WTC11 (cell line): ENCODE data around the gene PTPRG. TPM values are rescaled to one million over a fixed set of nuclear protein-coding genes. Genes with fewer than 3 reads are reported as not detected.

ENCODE experiments used
- ATAC-seq: fragments of 200-7000 bp; cut with Tn5 transposase; 2 replicates; pipeline ENCODE4 v1.10.0; 2021; ENCODE audit warnings: mild to moderate bottlenecking, moderate library complexity
- CTCF ChIA-PET: fragments of 300-600 bp; sonication (Branson Sonifier 250); formaldehyde crosslinking; loops from one replicate; lab custom pipeline; 2021; ENCODE audit warnings: antibody characterized with exemption; lab: Charles Lee
- POLR2A ChIA-PET: fragments of 350-600 bp; sonication (Branson Sonifier 250); formaldehyde crosslinking; loops from one replicate; lab custom pipeline; 2021; ENCODE audit warnings: antibody characterized with exemption; lab: Charles Lee
- DNase-seq: peaks from one replicate; pipeline ENCODE4 v3.0.0; 2021; ENCODE audit warnings: low spot score
- H3K27ac Mint-ChIP-seq: 2 replicates; pipeline ENCODE4 v1.8.0; 2021; ENCODE audit warnings: mixed read lengths
- H3K27me3 Mint-ChIP-seq: 2 replicates; pipeline ENCODE4 v1.8.0; 2021; ENCODE audit warnings: low read depth, mild to moderate bottlenecking, moderate library complexity, mixed read lengths
- H3K36me3 Mint-ChIP-seq: 2 replicates; pipeline ENCODE4 v1.8.0; 2021; ENCODE audit warnings: mixed read lengths
- H3K4me1 Mint-ChIP-seq: 2 replicates; pipeline ENCODE4 v1.8.0; 2022; ENCODE audit warnings: mixed read lengths
- H3K4me3 Mint-ChIP-seq: 2 replicates; pipeline ENCODE4 v1.8.0; 2021; ENCODE audit warnings: mild to moderate bottlenecking, moderate library complexity, mixed read lengths
- H3K9me3 Mint-ChIP-seq: 2 replicates; pipeline ENCODE4 v1.8.0; 2021; ENCODE audit warnings: mixed read lengths
- CBFB ChIP-seq: sonication (generic); formaldehyde crosslinking; IDR thresholded peaks from 2 replicates; pipeline ENCODE4 v1.8.1; 2022; ENCODE audit warnings: mild to moderate bottlenecking, low read depth, missing genetic modification reagents
- CREB1 ChIP-seq: sonication (generic); formaldehyde crosslinking; IDR thresholded peaks from 2 replicates; pipeline ENCODE4 v1.8.0; 2023; ENCODE audit warnings: mild to moderate bottlenecking, missing genetic modification reagents
- CREM ChIP-seq: sonication (generic); formaldehyde crosslinking; IDR thresholded peaks from 2 replicates; pipeline ENCODE4 v1.8.1; 2022; ENCODE audit warnings: mild to moderate bottlenecking, missing genetic modification reagents, moderate library complexity
- EMX1 ChIP-seq: fragments of 250-450 bp; sonication (Bioruptor Pico); IDR thresholded peaks from 2 replicates; pipeline ENCODE4 v1.8.0; 2021; ENCODE audit warnings: mild to moderate bottlenecking
- JUN ChIP-seq: sonication (generic); formaldehyde crosslinking; IDR thresholded peaks from 2 replicates; pipeline ENCODE4 v1.8.0; 2023; ENCODE audit warnings: mild to moderate bottlenecking, missing genetic modification reagents
- OVOL2 ChIP-seq: fragments of 250-450 bp; sonication (Bioruptor Pico); IDR thresholded peaks from 2 replicates; pipeline ENCODE4 v1.9.0; 2021; ENCODE audit warnings: mild to moderate bottlenecking, borderline replicate concordance
- RORB ChIP-seq: fragments of 250-450 bp; sonication (Bioruptor Pico); IDR thresholded peaks from 2 replicates; pipeline ENCODE4 v1.9.0; 2021; ENCODE audit warnings: mild to moderate bottlenecking
- SMAD4 ChIP-seq: sonication (generic); formaldehyde crosslinking; IDR thresholded peaks from 2 replicates; pipeline ENCODE4 v1.8.0; 2022; ENCODE audit warnings: mild to moderate bottlenecking, missing genetic modification reagents
- TCF7 ChIP-seq: sonication (generic); formaldehyde crosslinking; IDR thresholded peaks from 2 replicates; pipeline ENCODE4 v1.8.0; 2022; ENCODE audit warnings: mild to moderate bottlenecking, low read depth, missing genetic modification reagents, moderate library complexity
- ZNF232 ChIP-seq: sonication (generic); formaldehyde crosslinking; IDR thresholded peaks from 2 replicates; pipeline ENCODE4 v1.8.0; 2022; ENCODE audit warnings: mild to moderate bottlenecking, missing genetic modification reagents
- ZNF396 ChIP-seq: fragments of 250-450 bp; sonication (Bioruptor Pico); IDR thresholded peaks from 2 replicates; pipeline ENCODE4 v1.8.0; 2021; ENCODE audit warnings: mild to moderate bottlenecking, moderate library complexity, borderline replicate concordance
- ZNF416 ChIP-seq: fragments of 250-450 bp; sonication (Bioruptor Pico); IDR thresholded peaks from 2 replicates; pipeline ENCODE4 v1.9.0; 2021; ENCODE audit warnings: mild to moderate bottlenecking, inconsistent platforms
- total RNA-seq: library from RNA; stranded (reverse); gene quantifications from 3 replicates; pipeline ENCODE4 v1.2.3, GENCODE V29; 2021
- TF ChIP-seq, protein P1 (sequence below): fragments of 250-450 bp; sonication (Bioruptor Pico); IDR thresholded peaks from 2 replicates; pipeline ENCODE4 v1.9.0; 2021; ENCODE audit warnings: moderate library complexity, mild to moderate bottlenecking, inconsistent platforms, borderline replicate concordance
- TF ChIP-seq, protein P2 (sequence below): sonication (generic); formaldehyde crosslinking; IDR thresholded peaks from 2 replicates; pipeline ENCODE4 v1.8.1; 2022; ENCODE audit warnings: low read depth, missing genetic modification reagents, borderline replicate concordance
- TF ChIP-seq, protein P3 (sequence below): sonication (generic); formaldehyde crosslinking; IDR thresholded peaks from 2 replicates; pipeline ENCODE4 v1.8.0; 2022; ENCODE audit warnings: mild to moderate bottlenecking, missing genetic modification reagents
- TF ChIP-seq, protein P4 (sequence below): sonication (generic); formaldehyde crosslinking; IDR thresholded peaks from 2 replicates; pipeline ENCODE4 v1.8.1; 2022; ENCODE audit warnings: low read depth, mild to moderate bottlenecking, moderate library complexity, missing genetic modification reagents, borderline replicate concordance
- TF ChIP-seq, protein P5 (sequence below): fragments of 250-450 bp; sonication (Bioruptor Pico); IDR thresholded peaks from 2 replicates; pipeline ENCODE4 v1.9.0; 2021; ENCODE audit warnings: mild to moderate bottlenecking
- TF ChIP-seq, protein P6 (sequence below): sonication (generic); formaldehyde crosslinking; IDR thresholded peaks from 2 replicates; pipeline ENCODE4 v1.8.0; 2023; ENCODE audit warnings: missing genetic modification reagents, mild to moderate bottlenecking, borderline replicate concordance
- TF ChIP-seq, protein P7 (sequence below): sonication (generic); formaldehyde crosslinking; conservative IDR thresholded peaks from 2 replicates; pipeline ENCODE4 v1.8.1; 2022; ENCODE audit warnings: mild to moderate bottlenecking, missing genetic modification reagents
- TF ChIP-seq, protein P8 (sequence below): sonication (generic); formaldehyde crosslinking; IDR thresholded peaks from 2 replicates; pipeline ENCODE4 v1.8.0; 2022; ENCODE audit warnings: mild to moderate bottlenecking, missing genetic modification reagents

Gene PTPRG
- total RNA-seq, 1 experiment from 2014 or later, result 106 TPM

DNA sequence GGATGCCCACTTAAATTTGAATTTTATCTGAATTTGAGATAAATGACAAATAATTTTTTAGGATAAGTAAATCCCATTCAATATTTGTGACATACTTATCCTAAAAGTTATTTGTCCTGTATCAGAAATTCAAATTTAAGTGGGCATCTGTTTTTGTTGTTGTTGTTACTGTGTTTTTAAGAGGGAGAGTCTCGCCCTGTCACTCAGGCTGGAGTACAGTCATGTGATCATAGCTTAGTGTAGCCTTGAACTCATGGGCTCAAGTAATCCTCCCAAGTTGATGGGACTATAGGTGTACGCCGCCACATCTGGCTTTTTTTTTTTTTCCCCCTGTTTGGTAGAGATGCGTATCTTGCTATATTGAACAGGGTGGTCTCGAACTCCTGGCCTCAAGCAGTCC is 283.0 kb downstream of the PTPRG start:
- H3K27me3 Mint-ChIP-seq, result no peaks in the 10 kb centered on the region
- H3K9me3 Mint-ChIP-seq, result no peaks in the 10 kb centered on the region
- no peak overlapping the region for H3K4me3 Mint-ChIP-seq
- TF ChIP-seq, protein P1, sequence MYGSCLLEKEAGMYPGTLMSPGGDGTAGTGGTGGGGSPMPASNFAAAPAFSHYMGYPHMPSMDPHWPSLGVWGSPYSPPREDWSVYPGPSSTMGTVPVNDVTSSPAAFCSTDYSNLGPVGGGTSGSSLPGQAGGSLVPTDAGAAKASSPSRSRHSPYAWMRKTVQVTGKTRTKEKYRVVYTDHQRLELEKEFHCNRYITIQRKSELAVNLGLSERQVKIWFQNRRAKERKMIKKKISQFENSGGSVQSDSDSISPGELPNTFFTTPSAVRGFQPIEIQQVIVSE (CRISPR knock-in tag), result no peak
- no peak for TF ChIP-seq CREM
- TF ChIP-seq, protein P2, sequence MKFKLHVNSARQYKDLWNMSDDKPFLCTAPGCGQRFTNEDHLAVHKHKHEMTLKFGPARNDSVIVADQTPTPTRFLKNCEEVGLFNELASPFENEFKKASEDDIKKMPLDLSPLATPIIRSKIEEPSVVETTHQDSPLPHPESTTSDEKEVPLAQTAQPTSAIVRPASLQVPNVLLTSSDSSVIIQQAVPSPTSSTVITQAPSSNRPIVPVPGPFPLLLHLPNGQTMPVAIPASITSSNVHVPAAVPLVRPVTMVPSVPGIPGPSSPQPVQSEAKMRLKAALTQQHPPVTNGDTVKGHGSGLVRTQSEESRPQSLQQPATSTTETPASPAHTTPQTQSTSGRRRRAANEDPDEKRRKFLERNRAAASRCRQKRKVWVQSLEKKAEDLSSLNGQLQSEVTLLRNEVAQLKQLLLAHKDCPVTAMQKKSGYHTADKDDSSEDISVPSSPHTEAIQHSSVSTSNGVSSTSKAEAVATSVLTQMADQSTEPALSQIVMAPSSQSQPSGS (CRISPR knock-in tag), result no peak
- TF ChIP-seq, protein P3, sequence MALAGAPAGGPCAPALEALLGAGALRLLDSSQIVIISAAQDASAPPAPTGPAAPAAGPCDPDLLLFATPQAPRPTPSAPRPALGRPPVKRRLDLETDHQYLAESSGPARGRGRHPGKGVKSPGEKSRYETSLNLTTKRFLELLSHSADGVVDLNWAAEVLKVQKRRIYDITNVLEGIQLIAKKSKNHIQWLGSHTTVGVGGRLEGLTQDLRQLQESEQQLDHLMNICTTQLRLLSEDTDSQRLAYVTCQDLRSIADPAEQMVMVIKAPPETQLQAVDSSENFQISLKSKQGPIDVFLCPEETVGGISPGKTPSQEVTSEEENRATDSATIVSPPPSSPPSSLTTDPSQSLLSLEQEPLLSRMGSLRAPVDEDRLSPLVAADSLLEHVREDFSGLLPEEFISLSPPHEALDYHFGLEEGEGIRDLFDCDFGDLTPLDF (CRISPR knock-in tag), result no peak
- TF ChIP-seq SMAD4 (CRISPR knock-in tag), result no peak
- TF ChIP-seq RORB (CRISPR knock-in tag), result no peak
- no peak for ATAC-seq
- H3K27ac Mint-ChIP-seq, result peak overlapping the region; percentile 51
- H3K36me3 Mint-ChIP-seq, result peaks cover 3% of the 10 kb centered on the region; the same call in 1 of the 2 replicates
- POLR2A ChIA-PET, result no interaction called here
- CTCF ChIA-PET, result no interaction called here
- DNase-seq, result no peak
- peaks cover 71% of the 10 kb centered on the region for H3K4me1 Mint-ChIP-seq

DNA sequence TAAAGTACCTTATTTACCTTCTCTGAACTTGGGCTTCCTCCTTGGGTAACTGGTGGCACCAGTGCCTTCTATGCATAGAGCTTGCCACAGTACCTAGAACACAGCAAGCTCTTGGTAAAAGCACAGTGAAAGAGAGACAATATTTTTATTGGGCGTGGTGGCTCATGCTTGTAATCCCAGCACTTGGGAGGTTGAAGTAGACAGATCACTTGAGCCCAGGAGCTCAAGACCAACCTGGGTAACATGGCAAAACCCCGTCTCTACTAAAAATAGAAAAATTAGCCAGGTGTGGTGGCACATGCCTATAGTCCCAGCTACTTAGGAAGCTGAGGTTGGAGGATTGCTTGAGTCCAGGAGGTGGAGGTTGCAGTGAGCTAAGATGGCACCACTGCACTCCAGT is 285.1 kb downstream of the PTPRG start:
- Mint-ChIP-seq H3K27ac (peak overlapping the region; percentile 82; the same call in 1 of the 2 replicates), H3K27me3 (no peaks in the 10 kb centered on the region), H3K4me1 (peaks cover 69% of the 10 kb centered on the region), H3K36me3 (peaks cover under 1% of the 10 kb centered on the region; the same call in 1 of the 2 replicates), H3K4me3 (no peak overlapping the region), H3K9me3 (no peaks in the 10 kb centered on the region)
- no peak for ATAC-seq
- ChIA-PET CTCF (interaction anchor here (0.6 to 0.9 kb wide), 2 partner anchors 24 to 90 kb away, joined by 3 to 4 read pairs; no protein-coding TSS in a partner anchor), POLR2A (interaction anchor here (1.0 kb wide), 1 partner anchor 29 kb away, joined by 3 read pairs; no protein-coding TSS in a partner anchor)
- no peak for DNase-seq
- TF ChIP-seq TCF7 (CRISPR knock-in tag) (no peak), JUN (CRISPR knock-in tag) (no peak), RORB (CRISPR knock-in tag) (no peak), ZNF416 (CRISPR knock-in tag) (no peak), CBFB (no peak), OVOL2 (CRISPR knock-in tag) (no peak), CREB1 (CRISPR knock-in tag) (no peak), ZNF396 (no peak), ZNF232 (no peak), EMX1 (CRISPR knock-in tag) (no peak)
- TF ChIP-seq, protein P4, sequence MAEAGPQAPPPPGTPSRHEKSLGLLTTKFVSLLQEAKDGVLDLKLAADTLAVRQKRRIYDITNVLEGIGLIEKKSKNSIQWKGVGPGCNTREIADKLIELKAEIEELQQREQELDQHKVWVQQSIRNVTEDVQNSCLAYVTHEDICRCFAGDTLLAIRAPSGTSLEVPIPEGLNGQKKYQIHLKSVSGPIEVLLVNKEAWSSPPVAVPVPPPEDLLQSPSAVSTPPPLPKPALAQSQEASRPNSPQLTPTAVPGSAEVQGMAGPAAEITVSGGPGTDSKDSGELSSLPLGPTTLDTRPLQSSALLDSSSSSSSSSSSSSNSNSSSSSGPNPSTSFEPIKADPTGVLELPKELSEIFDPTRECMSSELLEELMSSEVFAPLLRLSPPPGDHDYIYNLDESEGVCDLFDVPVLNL, result no peak
- TF ChIP-seq, protein P5, sequence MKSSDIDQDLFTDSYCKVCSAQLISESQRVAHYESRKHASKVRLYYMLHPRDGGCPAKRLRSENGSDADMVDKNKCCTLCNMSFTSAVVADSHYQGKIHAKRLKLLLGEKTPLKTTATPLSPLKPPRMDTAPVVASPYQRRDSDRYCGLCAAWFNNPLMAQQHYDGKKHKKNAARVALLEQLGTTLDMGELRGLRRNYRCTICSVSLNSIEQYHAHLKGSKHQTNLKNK (CRISPR knock-in tag), result no peak
- TF ChIP-seq, protein P2 (CRISPR knock-in tag), result no peak
- TF ChIP-seq, protein P6, sequence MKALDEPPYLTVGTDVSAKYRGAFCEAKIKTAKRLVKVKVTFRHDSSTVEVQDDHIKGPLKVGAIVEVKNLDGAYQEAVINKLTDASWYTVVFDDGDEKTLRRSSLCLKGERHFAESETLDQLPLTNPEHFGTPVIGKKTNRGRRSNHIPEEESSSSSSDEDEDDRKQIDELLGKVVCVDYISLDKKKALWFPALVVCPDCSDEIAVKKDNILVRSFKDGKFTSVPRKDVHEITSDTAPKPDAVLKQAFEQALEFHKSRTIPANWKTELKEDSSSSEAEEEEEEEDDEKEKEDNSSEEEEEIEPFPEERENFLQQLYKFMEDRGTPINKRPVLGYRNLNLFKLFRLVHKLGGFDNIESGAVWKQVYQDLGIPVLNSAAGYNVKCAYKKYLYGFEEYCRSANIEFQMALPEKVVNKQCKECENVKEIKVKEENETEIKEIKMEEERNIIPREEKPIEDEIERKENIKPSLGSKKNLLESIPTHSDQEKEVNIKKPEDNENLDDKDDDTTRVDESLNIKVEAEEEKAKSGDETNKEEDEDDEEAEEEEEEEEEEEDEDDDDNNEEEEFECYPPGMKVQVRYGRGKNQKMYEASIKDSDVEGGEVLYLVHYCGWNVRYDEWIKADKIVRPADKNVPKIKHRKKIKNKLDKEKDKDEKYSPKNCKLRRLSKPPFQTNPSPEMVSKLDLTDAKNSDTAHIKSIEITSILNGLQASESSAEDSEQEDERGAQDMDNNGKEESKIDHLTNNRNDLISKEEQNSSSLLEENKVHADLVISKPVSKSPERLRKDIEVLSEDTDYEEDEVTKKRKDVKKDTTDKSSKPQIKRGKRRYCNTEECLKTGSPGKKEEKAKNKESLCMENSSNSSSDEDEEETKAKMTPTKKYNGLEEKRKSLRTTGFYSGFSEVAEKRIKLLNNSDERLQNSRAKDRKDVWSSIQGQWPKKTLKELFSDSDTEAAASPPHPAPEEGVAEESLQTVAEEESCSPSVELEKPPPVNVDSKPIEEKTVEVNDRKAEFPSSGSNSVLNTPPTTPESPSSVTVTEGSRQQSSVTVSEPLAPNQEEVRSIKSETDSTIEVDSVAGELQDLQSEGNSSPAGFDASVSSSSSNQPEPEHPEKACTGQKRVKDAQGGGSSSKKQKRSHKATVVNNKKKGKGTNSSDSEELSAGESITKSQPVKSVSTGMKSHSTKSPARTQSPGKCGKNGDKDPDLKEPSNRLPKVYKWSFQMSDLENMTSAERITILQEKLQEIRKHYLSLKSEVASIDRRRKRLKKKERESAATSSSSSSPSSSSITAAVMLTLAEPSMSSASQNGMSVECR (CRISPR knock-in tag), result no peak
- TF ChIP-seq, protein P7, sequence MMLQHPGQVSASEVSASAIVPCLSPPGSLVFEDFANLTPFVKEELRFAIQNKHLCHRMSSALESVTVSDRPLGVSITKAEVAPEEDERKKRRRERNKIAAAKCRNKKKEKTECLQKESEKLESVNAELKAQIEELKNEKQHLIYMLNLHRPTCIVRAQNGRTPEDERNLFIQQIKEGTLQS (CRISPR knock-in tag), result no peak
- TF ChIP-seq, protein P8, sequence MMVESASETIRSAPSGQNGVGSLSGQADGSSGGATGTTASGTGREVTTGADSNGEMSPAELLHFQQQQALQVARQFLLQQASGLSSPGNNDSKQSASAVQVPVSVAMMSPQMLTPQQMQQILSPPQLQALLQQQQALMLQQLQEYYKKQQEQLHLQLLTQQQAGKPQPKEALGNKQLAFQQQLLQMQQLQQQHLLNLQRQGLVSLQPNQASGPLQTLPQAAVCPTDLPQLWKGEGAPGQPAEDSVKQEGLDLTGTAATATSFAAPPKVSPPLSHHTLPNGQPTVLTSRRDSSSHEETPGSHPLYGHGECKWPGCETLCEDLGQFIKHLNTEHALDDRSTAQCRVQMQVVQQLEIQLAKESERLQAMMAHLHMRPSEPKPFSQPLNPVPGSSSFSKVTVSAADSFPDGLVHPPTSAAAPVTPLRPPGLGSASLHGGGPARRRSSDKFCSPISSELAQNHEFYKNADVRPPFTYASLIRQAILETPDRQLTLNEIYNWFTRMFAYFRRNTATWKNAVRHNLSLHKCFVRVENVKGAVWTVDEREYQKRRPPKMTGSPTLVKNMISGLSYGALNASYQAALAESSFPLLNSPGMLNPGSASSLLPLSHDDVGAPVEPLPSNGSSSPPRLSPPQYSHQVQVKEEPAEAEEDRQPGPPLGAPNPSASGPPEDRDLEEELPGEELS (CRISPR knock-in tag), result no peak
